GM19324 (cell line): Measurements from ENCODE around the gene UST.

Experiments
- ATAC-seq: cut with Tn5 transposase; IDR thresholded peaks from one replicate; pipeline ENCODE4 v1.9.1; 2021; ENCODE audit warnings: mild to moderate bottlenecking, moderate library complexity; ENCODE audit not compliant: unreplicated experiment, low FRiP score

Gene UST

DNA sequence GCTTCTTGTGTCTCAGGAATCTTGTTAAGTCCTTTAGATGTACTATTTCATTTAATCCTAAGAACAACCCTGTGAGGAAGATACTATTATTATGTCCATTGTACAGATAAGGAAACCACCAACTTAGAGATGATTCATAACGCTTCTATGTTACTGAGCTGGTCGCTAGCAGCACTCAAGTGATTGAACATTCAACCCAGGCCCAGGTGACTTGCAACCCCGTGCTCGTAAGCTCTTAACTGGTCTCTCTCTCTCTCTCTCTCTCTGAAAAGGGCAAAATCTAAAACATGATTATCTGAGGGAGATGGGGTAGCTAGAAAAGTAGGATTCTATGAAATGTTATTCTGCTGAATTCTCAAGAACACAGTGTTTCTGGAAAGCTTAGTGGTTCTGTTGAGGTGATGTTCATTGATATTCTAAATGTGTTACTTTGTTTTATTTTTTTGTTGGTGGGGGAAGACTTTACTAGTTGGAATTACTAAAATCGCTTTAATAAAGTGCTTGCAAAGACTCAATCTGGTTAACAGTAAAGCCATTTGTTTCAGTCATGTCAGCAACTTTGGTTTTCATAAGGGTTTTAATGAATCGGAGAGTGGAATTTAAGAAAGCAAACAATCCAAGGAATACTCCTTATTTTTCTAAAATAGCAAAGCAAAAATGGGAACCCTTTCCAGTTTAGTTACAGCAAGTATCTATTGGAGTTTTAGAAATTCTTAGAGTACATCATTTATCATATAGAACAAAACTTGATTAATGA, 305.7 kb downstream of the UST start:
- ATAC-seq = no peak

DNA sequence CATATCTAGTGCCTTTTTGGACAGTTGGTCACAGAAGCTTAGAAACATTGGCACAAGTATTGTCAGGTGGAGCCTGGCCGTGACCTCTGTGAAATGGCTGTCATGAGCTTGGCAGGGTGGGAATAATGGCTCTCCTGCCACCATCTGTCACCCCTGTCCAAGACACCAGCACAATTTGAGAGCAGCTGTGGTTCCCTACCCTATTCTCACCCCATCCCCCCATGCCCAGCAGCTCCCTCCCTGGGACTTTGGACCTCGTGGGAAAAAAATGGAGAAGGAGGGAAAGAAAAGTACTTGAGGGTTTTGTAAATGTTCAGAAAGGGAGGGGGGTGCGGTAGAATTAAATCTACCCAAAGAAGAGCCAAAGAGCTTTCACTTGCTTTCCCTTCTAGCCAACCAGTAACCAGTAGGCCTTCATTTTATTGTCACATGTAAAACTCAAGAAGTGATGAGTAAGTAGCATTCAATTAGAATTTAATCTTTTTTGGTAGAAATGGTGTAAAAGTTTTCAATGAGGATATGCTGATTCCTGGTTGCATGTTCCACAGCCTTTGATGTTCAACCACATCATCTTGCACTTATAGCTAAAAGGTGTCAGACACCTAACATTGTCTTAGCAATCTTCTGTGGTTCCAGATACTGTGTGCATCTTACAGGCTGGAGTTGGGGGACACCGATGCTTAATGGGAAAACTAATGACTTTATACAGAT, 307.2 kb downstream of the UST start:
- ATAC-seq = no peak

DNA sequence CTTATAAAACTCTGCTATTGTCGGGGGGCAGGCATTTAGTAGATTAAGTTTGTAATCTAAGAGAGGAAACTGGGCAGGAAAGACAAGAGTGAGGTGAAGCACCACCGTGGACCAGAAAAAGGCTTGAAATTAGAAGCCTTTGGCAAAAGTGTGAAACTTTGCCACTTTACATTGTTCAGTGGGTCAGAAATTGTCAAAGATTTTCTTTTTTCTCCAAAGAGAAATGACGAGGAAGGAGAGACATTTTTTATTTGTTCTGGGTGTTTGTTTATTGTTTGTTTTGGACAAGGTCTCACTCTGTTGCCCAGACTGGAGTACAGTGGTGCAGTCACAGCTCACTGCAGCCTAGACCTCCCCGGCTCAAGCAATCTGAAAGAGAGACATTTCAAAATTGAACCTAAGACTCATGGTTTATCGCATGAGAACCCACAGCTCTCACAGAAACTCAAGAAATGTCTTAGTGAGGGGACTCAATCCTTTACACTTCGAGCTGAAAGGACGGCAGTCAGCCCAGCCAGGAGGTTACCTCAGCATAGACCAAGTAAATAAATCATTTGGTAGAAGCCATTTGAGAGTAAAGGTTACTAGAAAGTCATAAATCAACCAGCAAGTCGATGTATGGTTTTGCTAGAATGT, 307.8 kb downstream of the UST start:
- peak; percentile 78 for ATAC-seq

DNA sequence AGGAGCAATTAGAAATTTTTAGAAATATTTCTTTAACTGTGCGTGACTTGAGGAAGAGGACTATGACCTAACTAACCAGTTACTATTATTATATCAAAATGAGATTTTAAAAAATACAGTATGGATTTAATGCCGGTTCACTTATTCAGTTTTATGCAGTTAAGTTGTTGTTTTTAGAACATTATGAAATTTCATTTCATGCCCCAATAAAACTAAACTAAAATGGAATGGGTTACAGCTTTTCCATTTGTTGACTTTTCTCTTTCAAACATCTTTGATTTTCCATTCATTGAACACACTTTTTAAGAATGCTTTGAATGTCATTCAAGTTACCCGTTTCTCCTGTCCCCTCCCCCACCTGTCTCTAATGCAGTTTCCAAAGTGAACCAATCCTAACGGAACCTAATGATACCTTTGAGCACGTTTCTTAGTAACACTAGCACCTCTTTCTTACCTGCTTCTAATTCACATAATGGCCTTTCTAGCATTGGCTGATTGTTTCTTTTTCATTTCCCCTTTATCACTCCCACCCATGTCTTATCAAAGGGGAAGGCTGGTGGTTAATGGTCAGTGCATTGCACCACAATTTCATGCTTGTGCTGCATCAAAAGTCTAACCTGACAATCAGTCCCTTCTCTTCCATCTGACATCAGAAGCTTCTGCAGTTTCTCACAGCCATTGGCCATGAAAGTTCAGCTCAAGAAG, 308.5 kb downstream of the UST start:
- no peak for ATAC-seq

DNA sequence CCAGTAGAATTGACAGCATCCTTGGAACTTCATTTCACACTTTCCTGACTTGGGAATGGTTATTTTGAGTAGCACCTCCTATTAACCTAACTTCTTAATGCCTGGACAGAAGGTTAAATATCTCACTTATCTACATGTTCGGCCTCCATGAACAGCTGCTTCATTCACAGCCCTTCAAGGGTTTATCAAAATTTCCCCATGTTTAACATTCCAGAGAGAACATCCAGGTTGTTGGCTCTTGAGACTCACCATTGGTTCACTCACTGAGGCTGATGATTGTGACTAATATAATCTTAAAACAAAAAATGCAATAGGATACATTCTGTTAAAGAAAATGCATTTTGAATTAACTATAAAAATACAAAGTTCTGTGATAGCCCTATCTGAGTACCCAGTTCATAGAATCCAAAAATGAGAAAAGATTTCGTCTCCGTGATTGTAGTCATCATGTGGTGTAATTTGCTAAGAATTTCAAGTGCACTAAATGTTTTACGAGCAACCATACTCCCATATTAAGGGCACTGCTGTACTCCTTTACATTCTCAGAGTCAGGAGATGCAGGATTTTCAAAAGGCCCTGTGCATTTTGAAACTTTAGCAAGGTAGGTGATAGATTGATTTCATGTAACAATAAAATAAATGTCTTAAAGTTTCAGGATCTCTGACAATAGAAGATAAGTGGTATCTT, 310.1 kb downstream of the UST start:
- no peak for ATAC-seq

DNA sequence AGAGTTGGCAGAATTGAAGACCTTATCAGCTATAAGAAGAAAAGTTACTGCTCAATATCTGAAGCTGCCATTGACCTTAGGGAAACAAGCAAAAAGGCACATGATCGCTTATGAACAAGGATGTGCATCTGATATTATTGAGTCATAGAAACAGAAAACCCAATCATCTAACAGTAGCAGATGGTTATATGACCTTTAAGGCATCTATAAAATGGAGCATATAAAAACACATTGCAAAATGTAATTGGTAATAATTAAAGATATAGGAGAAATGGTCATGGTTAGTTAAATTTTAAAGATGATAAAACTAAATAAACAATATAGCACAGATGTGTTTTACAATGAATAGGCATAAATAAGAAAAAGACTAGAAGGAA, 310.6 kb downstream of the UST start:
- no peak for ATAC-seq

DNA sequence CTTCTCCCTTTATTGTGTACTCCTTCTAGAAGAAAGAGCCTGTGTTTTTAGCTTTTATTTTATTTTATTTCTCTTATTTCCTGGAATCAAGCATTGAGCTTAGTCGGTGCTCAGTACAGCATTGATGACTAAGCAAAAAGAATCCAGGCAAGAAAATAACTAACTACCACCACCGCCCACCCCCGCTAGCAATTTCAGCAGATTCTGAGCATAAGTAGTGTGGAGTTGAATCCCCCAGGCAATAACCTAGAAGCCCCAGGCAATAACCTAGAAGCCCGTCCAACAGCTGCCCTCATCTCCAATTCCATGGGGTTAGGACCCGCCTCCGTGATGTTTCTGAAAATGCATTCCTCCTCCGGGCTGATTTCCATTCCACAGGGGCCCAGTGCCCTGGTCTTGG, 312.7 kb downstream of the UST start:
- ATAC-seq = no peak

DNA sequence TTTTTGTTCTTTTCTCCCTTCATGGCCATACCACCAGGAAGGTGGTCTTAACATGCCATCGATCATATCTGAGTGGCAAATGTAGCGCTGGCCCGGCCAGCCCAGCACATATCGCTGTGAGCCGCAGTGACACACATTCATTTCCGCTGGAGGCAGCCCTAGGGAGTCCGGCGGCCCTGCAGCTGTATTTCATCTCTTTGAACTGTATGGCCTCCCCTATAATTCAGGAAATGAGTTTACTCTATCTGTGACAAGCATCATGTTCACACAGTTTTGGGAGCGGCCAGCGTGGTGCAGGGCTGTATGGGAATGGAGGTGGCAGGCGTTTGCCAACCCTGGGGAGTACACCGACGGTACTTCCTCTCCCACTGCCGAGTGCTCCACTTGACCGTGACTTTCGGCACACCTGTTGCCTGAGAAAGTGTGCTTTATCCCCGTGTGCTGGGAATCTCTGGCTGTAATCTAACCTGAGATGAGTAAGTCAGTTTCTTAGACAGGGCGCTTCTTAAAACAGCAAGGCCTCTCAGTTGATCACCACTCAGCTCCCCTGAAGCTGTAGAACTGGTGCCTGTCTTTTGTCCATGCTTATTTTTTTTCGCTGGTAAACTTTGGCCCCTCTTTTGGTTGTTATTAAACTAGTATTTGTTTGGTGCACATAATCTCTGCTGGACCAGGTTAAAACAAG, 313.6 kb downstream of the UST start:
- ATAC-seq = peak; percentile 66

DNA sequence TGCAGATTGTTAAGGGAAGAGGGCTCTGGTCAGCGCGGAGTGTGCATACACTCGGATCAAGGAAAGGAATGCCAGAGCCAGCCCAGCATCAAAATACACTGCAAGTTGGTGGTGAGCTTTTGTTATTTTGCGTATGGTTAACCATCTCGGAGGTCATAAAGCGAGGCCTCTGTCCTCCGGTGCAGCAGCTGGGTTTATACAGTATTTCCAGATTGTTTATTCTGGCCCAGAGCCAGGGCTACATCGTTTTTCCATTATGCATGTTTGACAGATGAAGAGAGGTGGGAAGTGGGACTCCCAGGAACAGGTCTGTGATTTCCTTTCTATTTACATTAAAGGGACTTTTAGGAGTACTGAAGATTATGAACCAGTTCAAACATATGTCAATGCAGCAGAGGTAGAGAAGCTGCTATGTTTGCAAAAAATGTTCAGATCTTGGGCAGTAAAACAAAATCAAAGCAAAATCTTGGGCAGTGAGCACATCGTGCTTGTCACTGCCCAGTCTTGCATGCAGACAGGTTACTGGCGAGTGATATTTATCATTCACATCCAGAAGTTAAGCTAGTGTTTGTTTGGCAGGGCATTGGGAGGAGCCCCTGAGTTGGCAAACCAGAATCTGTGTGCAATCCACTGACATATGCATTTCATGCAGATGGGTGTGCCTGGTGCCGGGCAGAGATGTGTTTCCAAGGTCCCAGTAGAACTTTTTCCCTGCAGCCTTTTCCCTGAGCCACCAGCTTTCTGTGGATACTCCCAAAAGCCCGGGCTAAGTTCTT, 314.3 kb downstream of the UST start:
- no peak for ATAC-seq

DNA sequence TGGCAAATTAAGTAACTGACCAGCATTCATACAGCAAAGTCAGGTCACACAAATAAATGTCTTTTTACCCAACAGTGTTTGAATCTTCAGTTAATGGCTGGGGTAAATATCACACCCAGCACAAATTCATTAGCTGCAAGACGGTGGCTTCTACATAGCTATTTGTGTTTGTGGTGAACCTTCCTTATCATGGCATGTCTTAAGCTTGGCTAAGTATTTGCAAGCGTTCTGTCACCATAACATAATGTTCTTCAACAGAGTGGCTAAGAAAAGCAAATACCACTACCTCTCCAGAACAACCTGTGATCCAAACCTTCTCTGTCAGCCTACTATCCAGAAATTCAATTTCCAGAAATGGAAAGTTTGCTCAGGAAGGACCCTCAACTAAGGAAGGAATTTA, 315.1 kb downstream of the UST start:
- no peak for ATAC-seq

DNA sequence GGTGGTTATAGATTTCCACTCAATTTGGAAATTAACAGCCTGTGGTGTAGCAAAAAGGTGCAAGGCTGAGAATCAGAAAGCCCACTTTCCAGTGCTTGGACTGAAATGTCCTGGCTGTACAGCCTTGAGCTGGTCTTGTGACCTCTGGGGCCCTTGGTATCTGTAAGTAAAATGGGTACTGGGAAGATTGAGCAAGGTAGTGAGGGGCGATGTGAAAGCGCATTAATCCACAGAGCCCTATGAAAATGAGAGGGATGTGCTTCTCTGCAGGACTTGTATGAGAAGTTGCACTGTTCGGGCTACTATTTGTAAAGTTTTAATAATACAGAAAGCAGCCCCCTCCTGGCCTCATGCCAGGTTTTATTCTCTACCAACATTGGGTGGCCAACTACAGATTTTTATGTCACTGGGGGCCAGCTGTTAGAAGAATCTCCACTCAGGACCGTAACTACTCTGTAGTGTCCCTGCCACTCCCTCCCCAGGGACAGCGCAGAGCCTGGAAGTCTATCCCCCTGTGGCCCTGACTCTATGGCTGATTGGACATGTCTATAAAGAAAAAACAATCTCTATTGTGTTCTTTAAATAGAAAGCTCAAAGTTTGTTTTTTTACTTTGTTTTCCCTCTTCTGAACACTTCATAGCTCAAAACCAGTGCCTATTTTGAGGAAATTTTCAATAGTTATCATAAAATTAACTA, 316.0 kb downstream of the UST start:
- ATAC-seq = no peak

DNA sequence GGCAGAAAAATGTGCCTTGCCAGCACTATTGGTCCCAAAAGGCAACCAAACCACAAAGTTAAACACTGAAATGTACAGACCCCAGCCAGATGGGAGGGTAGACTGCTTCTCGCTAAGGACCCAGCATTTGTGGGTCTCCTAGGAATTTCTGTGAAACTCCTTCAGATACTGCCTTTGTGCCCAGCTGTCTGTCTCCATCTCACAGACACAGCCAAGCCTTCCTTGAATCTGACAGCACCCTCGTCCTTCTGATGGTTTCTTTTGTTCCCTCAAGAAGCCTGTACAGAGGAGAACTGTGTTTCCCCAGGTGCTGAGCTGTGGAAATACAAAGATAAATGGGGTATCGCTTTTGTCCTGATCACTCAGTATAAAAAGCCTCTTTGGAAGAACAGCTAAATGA, 316.6 kb downstream of the UST start:
- ATAC-seq = no peak

DNA sequence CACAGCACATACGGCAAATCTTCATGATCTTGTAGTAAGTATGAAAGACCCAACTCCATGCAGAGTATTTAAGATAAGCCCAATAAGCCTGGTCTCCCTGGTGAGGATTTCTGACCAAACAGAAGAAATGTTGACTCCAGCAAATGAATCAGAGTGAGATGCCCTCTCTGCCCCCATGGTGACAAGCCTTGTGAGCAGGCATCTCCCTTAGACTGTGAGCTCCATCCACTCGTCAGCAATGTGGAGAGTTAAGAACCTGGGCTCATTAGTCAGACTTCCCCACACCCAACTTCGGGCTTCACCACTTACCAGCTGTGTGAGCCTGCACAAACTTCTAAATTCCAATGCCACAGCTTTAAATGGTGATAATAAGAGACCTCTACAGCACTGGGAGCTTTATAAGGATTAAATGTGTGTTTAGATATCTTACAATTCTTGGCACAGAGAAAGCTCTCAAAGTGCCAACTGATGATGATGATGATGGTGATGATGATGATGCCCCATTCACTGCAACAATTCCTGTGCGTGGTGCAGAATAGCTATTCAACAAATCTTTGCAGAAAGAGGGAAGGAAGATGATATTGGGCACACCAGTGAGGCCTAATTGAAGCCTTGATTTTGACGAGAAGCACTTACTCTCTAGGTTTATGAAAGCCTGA, 317.3 kb downstream of the UST start:
- no peak for ATAC-seq

DNA sequence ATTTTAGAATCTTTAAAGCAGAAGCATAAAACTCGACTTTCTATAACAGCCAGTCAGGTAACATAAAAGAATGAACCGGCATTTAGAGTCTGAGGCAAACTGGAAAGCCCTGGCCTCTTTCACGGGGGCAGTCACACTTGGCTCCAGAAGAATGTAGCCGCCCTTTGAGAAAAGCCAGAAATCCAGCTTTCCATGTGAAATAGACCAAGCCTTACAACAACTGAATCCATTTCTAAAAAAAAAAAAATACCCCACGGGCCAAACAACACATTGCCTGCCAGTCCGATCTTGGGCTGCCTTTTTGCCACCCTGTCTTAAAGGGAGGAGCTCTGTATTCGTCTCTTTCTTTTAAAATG, 317.8 kb downstream of the UST start:
- ATAC-seq = no peak

DNA sequence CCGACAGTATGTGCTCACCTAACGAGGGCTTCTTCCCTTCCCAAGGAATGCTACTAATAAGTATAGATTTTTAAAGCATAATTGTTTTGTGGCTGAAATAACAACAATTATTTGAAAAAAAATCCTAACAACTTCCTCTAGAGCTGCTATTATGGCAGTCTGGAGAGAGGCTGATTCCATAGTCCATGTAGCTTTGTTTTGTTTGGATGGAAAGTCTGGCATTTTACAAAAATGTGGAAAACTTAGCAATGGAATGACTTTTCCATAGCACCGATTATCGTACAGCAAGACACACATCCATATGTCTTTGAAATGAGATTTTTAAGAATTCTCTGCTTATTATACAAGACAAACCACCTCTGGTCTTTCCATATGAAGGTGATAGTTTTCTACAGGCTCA, 318.3 kb downstream of the UST start:
- no peak for ATAC-seq

DNA sequence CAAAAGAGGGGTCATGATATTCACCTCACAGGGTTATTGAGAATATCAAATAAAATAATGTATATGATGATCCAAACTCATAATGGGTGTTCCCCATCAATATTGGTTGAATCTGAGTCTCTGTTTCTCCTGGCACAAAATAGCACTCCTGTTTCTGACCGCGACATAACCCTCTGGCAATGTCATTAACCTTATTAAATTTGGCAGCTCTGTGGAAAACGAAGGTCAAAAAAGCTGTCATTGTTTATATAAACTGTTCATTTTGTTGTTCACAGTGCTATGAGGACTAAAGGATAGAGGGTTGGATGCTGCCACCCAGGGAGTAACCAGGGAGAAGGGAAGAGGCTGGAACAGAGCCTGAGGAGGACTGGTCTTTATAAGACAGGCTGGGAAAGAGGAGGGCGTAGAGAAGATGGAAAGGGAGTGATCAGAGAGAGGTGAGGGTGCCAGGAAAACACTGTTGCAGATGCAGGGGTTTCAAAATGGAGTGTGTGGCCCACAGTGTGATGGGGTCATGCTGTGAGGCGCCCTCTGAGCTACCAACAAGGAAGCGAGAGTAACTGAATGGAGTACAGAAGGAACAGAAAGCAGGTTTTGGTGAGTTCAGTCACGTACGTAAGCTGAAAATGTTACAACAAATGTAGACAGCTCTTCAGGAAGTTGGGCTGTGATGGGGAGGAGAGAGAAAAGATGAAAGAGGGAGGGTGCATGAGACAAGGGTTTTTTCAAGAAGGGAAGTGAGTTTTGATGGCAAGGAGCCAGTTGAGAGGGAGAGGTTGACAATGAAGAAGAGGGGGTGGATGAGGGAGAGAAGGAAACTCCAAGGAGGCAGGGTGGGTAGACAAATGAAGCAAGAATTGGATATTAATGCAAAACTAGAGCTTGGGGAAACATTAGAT, 319.1 kb downstream of the UST start:
- peak; percentile 95 for ATAC-seq

DNA sequence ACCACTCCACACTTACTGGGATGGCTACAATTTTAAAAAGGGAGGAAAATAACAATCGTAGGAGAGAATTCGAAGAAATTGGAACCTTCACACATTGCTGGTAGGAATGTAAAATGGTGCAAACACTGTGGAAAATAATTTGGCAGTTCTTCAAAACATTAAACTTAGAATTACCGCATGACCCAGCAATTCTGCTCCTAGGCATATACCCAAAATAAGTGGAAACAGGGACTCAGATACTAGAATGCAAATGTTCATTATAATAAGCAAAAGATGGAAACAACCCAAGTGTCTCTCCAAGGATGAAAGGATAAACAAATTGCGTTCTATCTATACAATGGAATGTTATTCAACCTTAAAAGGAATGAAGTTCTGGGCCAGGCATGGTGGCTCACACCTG, 325.2 kb downstream of the UST start:
- ATAC-seq = no peak
